Measurements from ENCODE around the gene TRIM63.
"Not testable (repeated sequence)": the region's sequence is repeated elsewhere in the genome, so short reads cannot be mapped to it uniquely, and the experiment has no call there.

The TRIM63 gene

GRCh38 chr1:26067432-26067911 lies at the start of gene TRIM63:
Gene TRIM63, minus strand, starts transcription at chr1:26067630. Its CDS starts 136 bp downstream, at chr1:26067494.
- no peak for DNase-seq

GRCh38 chr1:26114165-26114927 lies 46.9 kb upstream of the TRIM63 start:
- no peak for DNase-seq

- peak; percentile 72 for DNase-seq
Observed at GRCh38 chr1:26112407-26112775, 45.0 kb upstream of the TRIM63 start.

- peak; percentile 89 for DNase-seq
Observed at GRCh38 chr1:26111530-26112406, 44.3 kb upstream of the TRIM63 start, which contains the start of gene PDIK1L. Gene PDIK1L, plus strand, starts transcription at chr1:26111824. Its CDS starts 2,485 bp downstream, at chr1:26114309.

GRCh38 chr1:26110731-26111529 lies 43.5 kb upstream of the TRIM63 start:
- peak; percentile 71 for DNase-seq

GRCh38 chr1:26109229-26110164 lies 42.1 kb upstream of the TRIM63 start:
- DNase-seq = no peak

- not testable (repeated sequence) for DNase-seq
Observed at GRCh38 chr1:26105226-26105548, 37.8 kb upstream of the TRIM63 start.

- no peak for DNase-seq
Observed at GRCh38 chr1:26102526-26102925, 35.1 kb upstream of the TRIM63 start.

- DNase-seq = no peak
Observed at GRCh38 chr1:26102119-26102518, 34.7 kb upstream of the TRIM63 start.

- DNase-seq = not testable (repeated sequence)
Observed at GRCh38 chr1:26100204-26100603, 32.8 kb upstream of the TRIM63 start.

GRCh38 chr1:26099780-26100179 lies 32.4 kb upstream of the TRIM63 start:
- no peak for DNase-seq

- DNase-seq = no peak
Observed at GRCh38 chr1:26098602-26099001, 31.2 kb upstream of the TRIM63 start.

GRCh38 chr1:26097696-26098095 lies 30.3 kb upstream of the TRIM63 start:
- DNase-seq = no peak

GRCh38 chr1:26096471-26096870 lies 29.0 kb upstream of the TRIM63 start:
- no peak for DNase-seq

- DNase-seq = peak; percentile 66
Observed at GRCh38 chr1:26094677-26095383, 27.4 kb upstream of the TRIM63 start.

GRCh38 chr1:26094076-26094669 lies 26.7 kb upstream of the TRIM63 start:
- DNase-seq = peak; percentile 67

GRCh38 chr1:26093569-26093968 lies 26.1 kb upstream of the TRIM63 start:
- DNase-seq = not testable (repeated sequence)

- no peak for DNase-seq
Observed at GRCh38 chr1:26092422-26092821, 25.0 kb upstream of the TRIM63 start.

- no peak for DNase-seq
Observed at GRCh38 chr1:26090893-26091292, 23.5 kb upstream of the TRIM63 start.

- no peak for DNase-seq
Observed at GRCh38 chr1:26089125-26089524, 21.7 kb upstream of the TRIM63 start.

GRCh38 chr1:26084844-26085243 lies 17.4 kb upstream of the TRIM63 start:
- no peak for DNase-seq

All from DMS79 treated with DMSO at 0.1 percent for 48 hours (cell line).